DLD1 (cell line): ENCODE data around the gene ACOX3.
"Not testable (repeated sequence)": the region's sequence is repeated elsewhere in the genome, so short reads cannot be mapped to it uniquely, and the experiment has no call there.

Source experiments
- in situ Hi-C: cut with HindIII; loops from 2 replicates; pipeline ENCODE4 v1.10.0; 2017; ENCODE audit warnings: low sequenced_read_pairs

Gene ACOX3

DNA sequence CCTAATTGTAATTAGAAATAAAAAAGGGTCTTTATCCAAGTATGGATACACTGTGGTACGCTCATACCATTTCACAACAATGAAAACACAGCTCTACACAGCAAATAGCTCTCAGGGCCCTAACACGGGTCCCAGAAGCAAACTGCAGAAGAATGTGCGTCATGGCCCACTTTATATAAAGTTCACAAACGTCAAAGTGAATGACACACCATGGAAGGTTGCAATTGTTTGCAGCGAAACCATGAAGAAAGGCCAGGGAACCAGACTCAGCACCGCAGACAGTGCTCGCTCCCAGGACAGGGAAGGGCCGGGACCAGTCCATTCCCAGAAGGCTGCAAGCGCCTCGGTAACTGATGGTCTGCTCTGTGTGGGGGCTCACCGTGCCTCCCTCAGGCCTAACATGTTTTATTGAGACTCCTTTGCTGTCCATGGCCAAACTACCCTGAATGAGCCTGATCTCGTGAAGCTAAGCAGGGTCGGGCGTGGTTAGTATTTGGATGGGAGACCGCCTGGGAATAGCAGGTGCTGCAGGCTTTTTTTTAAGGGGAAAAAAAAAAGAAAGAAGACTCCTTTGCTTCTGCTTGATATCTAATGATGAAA lies 47.8 kb downstream of the ACOX3 start:
- in situ Hi-C loops, result no loop called here

DNA sequence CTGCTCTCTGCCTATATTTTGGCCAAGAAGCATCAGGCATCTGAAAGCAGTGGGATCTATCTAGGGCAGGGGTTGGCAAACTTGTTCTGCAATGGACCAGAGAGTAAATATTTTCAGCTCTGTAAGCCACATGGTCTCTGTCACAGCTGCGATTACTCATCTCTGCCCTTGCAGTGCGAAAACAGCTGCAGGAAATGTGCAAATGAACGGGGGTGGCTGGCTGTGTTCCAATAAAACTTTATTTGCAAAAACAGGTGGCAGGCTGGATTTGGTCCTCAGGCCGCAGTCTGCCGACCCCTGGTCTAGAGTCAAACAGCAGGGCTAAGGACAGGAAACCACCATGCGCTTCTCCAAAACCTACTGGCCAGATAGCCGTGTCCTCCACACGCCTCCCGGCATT lies 48.6 kb downstream of the ACOX3 start:
- in situ Hi-C loops, result no loop called here

DNA sequence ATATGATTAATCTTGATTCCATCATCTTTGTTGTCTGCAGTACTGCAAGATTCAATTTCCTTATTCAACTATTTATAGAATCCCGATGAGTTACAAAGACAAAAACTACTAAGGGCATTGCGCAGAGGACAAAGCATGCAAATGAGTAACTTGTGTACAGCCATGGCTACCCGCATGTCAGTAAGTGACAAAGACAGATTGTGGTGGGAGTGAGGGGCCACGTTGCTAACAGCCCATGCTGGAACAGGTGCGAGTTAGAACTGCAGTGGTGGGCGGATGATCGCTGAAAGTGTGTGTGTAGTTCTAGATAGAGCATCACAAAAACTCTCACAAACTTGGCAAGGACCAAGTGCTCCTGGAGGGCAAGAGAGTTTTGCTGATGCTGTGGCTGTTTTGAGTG lies 49.5 kb downstream of the ACOX3 start:
- in situ Hi-C loops, result no loop called here

DNA sequence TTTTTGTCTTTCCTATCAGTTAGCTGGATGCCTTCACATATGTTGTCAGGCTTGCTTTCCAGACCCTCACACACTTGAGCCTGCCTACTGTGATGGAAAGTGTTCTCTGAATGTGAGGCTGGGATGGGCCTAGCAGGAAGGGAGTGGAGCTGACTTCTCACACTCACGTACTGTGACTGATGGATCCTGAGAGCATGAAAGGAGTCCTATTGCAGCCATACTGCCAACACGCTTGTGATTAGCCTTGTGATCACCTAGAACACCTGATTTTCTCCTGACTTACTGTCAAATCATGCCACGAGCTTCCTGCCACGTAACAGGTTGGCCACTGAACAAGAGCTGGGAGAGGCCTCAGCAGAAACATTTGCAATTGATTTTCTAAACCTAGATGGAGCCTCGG lies 49.9 kb downstream of the ACOX3 start:
- in situ Hi-C loops, result no loop called here

DNA sequence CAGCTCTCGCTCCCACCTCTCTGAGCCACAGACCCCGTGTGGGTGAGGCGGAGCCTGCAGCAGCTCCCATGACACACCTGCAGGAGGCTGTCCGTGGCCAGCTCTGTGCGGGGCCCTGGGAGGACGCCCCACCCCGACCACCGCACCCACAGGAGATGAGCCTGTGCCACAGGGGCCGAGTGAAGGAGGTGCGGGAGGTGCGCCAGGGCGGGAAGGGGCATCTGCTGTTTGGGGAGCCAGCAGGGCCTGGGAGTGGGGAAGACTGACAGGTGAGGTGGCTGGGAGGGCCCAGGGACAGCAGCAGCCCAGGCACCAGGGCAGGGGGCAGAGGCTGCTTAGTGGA lies 52.0 kb downstream of the ACOX3 start:
- in situ Hi-C loops, result no loop called here

DNA sequence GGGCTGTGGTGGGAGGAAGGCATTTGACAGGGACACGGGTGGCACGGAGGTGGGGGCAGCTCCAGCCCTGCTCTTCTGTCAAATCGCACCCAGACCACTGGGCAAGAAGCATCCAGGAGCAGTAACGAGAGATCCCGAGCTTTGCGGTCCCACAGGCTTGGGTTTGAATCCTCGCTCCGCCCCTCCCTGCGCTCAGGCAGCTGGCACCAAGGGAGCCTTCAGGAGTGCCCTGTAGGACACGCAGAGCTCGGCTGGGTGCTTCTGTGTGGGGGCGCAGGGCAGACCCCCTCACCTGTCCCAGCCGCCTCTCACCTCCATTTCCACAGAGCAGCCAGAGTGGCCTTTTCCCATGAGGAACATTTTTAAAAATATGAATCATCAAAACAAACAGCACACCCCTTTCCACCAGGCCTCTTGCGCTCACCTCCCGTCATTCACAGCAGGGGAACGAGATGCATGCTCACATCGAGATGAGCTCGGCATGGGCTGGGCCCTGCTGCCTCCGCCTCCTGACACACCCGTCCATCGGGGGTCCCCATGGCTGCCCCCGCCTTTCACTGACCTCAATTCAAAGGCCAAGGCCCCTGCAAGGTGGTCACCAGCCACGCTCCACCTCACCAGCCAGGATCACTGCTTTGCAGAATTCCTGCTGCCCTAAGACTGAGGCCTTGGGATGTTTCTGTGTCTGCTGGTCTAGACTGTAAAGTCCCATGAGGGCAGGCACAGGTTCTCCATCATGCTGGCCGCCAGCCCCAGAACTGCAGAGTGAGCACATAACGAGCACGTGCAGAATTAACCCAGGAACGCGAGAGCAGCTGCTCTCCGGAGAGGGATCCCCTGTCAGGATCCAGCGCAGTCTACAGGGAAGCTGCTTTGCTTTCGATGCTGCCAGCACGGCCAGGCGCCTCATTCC lies 52.7 kb downstream of the ACOX3 start:
- in situ Hi-C loops, result no loop called here

DNA sequence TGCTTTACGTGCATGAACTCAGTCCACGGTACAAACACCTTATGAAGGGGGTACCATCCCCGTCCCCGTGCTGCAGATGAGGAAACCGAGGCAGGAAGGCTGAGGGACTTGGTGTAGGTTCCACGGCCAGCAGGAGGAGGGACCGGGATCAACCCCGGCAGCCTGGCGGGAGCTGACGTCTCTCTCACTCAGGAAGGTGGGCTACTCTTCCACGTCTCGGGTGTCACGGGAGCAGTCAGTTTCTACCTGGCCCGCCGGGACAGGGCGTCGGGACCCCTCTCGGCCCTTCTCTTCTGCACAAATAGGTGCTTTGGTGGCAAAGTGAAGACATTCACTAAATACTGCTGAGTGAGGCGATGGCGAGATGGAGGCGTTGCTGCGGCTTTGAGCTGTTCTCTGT lies 53.3 kb downstream of the ACOX3 start:
- in situ Hi-C loops, result no loop called here

DNA sequence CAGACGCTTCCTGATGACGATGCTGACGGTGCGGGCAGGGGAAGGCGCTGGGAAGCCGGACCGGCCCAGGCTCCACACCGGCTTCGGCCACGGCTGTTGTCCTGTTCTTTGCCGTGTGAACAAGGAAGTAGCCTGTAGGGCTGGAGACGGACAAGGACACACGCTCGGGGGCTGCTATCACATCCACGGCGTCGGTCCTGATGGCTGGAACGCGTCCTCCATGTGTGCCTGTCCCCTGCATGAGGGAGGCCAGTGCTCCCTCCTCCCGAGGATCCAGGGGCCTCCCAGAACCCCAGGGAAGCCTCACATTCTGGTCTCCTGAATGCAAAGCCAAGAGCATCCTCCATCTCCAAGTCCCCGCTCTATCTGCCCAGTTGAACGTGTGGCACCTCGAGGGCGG lies 53.8 kb downstream of the ACOX3 start:
- in situ Hi-C loops, result no loop called here

DNA sequence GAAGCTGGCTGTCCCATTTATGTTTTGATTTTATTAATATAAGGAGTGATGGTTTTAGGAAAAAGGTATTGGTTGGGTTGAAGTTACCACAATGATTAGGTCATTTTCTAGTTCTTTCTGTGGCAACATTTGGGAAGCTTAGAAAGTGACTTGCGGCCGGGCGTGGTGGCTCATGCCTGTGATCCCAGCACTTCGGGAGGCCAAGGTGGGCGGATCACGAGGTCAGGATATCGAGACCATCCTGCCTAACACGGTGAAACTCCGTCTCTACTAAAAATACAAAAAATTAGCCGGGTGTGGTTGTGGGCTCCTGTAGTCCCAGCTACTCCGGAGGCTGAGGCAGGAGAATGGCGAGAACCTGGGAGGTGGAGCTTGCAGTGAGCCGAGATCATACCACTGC lies 54.4 kb downstream of the ACOX3 start:
- in situ Hi-C loops, result not testable (repeated sequence)

DNA sequence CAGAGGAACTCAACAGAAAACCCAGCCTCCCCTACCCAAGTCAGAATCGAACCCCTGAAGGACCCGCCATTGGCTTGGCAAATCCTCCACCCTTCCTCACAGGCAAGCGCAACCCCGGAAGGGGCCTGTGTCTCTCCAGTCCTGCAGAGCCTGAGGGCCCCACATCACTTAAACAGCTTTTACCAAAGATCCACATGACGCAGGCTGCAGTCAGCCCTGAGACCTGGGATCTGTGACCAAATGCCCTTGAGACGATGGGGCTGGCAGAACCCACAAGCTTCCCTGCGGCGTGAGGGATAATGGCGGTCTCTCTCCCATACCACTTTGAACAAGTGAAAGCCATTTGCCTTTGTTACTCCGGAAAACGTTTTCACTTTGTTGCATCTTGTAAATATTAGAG lies 54.9 kb downstream of the ACOX3 start:
- in situ Hi-C loops, result no loop called here

DNA sequence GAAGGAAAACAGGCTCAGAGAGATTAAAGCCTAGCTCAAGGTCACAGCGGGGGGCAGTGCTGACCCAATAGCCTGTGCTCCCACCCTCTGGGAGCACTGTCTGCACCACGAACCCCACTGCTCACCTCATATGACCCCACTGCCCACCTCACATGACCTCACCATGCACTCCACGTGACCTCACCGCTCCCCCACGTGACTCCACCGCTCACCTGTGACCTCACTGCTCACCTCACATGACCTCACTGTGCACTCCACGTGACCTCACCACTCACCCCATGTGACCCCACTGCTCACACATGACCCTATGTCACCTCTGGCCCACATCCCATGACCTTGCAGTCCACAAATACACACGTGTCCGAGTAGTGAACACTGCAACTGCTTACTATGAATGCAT lies 55.4 kb downstream of the ACOX3 start:
- in situ Hi-C loops, result no loop called here

DNA sequence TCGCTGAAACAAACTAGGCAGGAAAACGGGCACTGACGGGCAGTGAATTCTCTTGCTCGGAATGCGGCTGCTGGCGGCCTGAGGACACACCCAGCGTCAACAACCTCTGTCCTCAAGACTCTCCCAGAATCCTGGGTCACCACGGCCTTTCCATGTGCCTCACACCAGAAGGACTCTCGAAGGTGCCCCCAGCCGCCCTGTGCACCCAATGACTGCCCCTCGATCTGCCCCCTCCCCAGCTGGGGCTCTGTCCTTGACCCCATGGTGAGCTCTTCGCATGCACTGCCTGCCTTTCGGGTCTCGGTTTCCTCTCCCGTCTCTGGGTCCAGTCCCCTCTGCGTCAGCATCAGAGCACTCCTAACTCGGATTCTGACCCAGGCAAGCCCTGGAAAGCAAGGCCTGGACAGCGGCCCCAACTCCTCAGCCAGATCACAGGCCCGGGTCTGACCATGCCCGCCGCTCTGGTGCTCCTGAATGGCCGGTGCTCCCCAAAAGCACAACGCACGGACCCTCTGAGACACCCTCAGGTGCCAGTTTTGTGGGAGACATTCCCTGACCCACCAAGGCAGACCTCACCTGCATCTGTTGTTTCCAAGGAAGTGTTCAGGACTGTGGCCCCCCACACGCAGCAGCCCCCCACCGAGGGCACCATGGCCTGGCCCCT lies 56.0 kb downstream of the ACOX3 start:
- in situ Hi-C loops, result no loop called here

DNA sequence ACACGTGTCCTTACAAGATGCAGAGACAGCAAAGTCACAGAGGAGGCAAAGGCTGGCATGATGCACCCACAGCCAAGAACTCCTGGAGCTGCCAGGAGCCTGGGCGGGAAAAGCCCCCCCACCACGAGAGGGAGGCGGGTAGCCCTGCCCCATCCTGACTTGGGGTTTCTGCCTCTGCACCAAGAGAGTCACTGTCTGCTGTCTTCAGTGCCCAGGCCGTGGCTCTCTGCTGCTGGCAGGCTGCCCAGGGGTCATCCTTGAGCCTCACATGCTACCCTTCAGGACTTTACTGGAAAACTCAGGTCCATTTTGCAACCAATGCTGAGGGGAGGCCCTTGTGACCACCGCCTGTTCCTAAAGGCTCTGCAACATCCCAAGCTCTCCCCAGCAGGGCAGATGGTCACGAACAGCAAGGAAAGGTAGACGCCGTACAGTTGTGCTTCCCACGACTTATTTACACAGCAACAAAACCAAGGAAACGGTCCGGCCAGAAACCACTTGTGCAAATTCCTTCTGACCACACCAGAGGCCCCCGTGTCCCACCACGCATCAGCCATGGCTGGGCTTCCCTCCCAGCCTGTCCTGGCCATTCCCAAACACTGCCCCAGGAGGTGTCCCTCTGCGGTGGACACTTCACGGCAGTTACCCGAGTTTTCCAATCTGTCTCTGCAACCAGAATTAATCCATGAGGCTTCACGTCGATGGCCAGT lies 56.9 kb downstream of the ACOX3 start:
- in situ Hi-C loops, result no loop called here

DNA sequence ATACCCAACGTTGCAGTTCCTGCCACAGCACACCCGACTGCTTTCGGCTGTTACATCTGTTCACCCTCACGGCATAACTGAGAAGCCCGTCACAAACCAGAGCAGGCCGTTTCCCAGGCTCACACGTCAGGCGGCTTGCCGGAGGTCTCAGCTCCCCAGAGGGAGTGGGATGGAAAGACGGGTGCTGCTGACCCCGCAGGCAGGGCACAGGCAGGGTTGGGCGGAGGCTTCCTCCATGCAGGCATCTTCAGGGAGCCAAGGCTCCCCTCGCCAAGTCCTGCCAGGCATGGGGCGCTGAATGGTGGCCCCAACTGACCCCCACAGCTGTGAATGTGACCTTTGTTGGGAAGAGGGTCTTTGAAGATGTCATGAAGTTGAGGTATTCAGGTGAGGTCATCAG lies 57.5 kb downstream of the ACOX3 start:
- in situ Hi-C loops, result no loop called here

DNA sequence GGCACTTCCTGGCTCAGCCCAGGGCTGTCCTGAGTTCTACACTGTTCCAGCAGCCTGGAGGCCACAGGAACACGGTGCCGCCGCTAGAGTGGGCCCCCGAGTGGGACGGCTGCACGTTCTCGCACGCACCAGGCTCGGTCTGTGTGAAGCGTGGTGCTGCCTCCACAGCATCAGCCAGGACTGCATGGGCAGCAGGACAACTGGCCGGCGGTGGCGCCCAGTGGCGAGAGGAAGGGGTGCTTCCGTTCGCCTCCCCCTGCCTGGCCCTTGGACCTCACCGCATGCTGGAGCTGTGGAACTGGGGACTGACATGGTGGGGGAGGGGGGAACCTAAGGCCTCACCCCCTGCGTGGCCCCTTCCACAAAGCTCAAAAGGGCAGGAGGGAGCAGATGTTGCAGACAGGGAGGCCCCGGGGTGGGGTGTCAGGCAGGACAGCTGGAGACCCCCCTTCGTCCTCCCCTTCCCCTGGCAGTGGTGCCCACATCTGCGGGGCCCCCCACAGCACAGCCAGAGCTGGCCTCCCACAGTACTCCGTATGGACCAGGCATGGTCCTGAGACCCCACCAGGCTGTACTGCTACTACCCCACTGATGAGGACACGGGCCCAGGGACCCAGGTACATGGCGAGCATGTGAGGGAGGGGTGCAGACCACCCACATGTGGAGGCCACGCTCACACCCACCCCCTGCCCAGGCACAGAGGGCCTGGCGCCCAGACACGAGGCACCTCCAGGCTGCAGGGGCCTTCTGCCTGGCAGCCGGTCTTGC lies 58.5 kb downstream of the ACOX3 start:
- in situ Hi-C loops, result no loop called here

DNA sequence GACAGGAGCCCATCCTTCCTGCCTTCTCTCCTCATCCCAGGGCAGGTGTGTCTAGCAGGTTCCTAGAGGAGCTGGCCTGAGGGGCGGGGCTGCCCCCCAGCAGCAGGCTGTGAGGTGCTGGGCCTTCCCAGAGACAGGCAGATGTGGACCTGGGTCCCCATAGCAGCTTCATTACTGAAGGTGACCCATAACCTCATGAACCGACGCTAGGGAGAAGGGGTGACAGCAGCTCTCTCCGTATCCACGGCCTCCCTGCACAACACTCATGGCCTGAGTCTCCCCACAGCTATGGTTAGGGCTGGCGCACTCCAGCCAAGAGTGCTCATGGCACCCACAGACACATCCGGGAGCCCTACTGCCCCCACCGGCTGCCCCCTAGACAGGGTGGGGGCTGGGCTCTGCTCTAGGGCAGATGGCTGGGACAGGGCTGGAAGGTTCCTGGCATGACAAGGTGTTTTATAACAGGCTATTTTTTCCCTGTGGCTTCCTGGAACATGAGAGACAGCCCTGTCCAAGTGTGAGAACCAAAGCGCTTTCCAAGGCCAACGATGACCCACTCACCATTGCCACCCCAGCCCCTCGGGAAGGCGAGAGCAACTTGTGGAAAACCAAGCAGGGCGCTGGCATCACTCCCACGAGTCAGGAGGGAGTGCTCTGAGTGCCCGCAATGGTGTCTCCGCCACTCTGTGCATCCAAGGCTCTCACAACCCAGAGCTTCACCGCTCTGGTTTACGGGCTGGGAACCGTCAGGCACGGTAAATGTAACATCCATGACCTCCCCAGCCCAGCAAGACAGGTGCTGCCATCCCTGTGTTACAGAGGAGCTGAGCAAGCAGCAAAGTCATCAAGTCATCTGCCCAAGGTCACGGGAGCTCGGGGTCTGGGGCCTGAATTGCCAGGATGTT lies 59.8 kb downstream of the ACOX3 start:
- in situ Hi-C loops, result no loop called here

DNA sequence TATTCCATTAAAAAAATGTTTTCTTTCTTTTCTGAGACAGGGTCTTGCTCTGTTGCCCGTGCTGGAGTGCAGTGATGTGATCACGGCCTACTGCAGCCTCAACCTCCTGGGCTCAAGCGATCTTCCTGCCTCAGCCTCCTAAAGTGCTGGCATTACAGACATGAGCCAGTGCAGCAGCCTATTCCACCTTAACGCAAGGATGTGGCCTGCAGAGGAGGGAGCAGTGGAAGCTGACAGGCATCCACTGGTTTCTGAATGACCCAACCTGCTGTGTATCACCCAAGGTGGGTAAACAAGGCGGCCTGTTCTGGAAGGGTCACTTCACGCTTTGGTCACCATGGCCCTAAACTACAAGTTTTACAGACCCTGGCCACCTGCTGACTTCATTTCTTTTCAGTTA lies 60.8 kb downstream of the ACOX3 start:
- in situ Hi-C loops, result no loop called here

DNA sequence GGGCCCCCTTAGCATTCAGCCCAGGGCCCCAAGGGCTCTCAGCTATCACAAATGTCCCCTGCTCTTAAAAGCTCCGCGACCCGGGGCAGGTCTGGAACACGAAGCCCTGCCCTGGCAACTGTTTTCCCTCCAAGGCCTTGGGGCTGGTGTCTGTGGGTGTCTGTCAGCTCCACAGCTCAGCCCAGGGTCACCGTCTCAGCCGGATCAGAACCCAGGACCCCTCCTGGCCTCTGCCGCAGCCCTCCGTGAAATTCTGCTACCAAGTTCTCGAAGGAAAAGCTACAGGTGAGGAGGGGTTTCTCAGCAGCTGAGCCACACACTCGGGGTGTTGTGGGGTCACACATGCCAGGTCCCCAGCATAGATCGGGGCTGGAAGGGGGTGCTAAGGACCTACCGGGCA lies 61.2 kb downstream of the ACOX3 start:
- in situ Hi-C loops, result no loop called here

DNA sequence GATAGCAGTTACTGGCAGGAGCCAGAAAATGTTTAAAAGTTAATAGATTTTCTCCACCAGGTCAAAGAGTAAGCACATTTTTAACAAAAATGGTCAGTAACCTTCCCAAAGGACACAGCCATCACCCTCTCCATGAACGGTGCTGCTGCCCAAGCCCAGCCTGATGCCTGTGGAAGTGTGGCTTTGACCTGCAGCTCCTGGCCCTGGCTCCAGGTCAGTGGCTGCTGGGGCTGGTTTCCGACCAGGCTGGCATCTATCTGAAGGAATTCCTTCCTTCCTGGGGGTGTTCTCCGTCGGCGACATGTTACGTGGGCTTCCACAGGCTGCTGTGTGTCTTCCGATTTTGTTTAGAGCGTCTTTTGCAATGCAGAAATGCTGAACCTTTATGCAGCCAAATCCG lies 61.7 kb downstream of the ACOX3 start:
- in situ Hi-C loops, result no loop called here
